GM19328 (cell line): ENCODE data around the gene WDR31.
"Not testable (repeated sequence)": the region's sequence is repeated elsewhere in the genome, so short reads cannot be mapped to it uniquely, and the experiment has no call there.

Source experiments
- ATAC-seq: cut with Tn5 transposase; IDR thresholded peaks from one replicate; pipeline ENCODE4 v1.9.1; 2021; ENCODE audit warnings: mild to moderate bottlenecking, moderate library complexity; ENCODE audit not compliant: unreplicated experiment

Gene WDR31

GRCh38 chr9:113368982-113369854 is 29.1 kb upstream of the WDR31 start:
- no peak for ATAC-seq

- no peak for ATAC-seq
Measured at GRCh38 chr9:113368348-113368981, 28.4 kb upstream of the WDR31 start.

GRCh38 chr9:113365652-113366051 is 25.6 kb upstream of the WDR31 start:
- not testable (repeated sequence) for ATAC-seq

GRCh38 chr9:113364951-113365350 is 24.9 kb upstream of the WDR31 start:
- ATAC-seq = no peak

- ATAC-seq = no peak
Measured at GRCh38 chr9:113363336-113363735, 23.3 kb upstream of the WDR31 start.

GRCh38 chr9:113361304-113362018 is 21.4 kb upstream of the WDR31 start:
- no peak for ATAC-seq

GRCh38 chr9:113360242-113360842 is 20.3 kb upstream of the WDR31 start:
- ATAC-seq = no peak

GRCh38 chr9:113359385-113359784 is 19.3 kb upstream of the WDR31 start:
- no peak for ATAC-seq

- ATAC-seq = no peak
Measured at GRCh38 chr9:113356686-113357292, 16.7 kb upstream of the WDR31 start.

- no peak for ATAC-seq
Measured at GRCh38 chr9:113355040-113355596, 15.0 kb upstream of the WDR31 start.

- ATAC-seq = no peak
Measured at GRCh38 chr9:113352411-113352810, 12.3 kb upstream of the WDR31 start.

GRCh38 chr9:113352006-113352405 is 11.9 kb upstream of the WDR31 start:
- ATAC-seq = no peak

- no peak for ATAC-seq
Measured at GRCh38 chr9:113350937-113351336, 10.9 kb upstream of the WDR31 start.

- no peak for ATAC-seq
Measured at GRCh38 chr9:113350107-113350661, 10.1 kb upstream of the WDR31 start.

GRCh38 chr9:113349445-113350094 is 9.5 kb upstream of the WDR31 start, which contains the start of gene BSPRY:
Gene BSPRY, plus strand, starts transcription at chr9:113349541. Its CDS starts 39 bp downstream, at chr9:113349580.
- no peak for ATAC-seq

GRCh38 chr9:113349066-113349444 is 9.0 kb upstream of the WDR31 start:
- no peak for ATAC-seq

GRCh38 chr9:113348437-113348836 is 8.4 kb upstream of the WDR31 start:
- ATAC-seq = no peak

GRCh38 chr9:113345671-113346070 is 5.6 kb upstream of the WDR31 start:
- no peak for ATAC-seq

- no peak for ATAC-seq
Measured at GRCh38 chr9:113345190-113345589, 5.1 kb upstream of the WDR31 start.
